HepG2 (cell line): ENCODE data around the gene CPED1. TPM values are rescaled to one million over a fixed set of nuclear protein-coding genes. Genes with fewer than 3 reads are reported as not detected.

Source experiments
- ATAC-seq: fragments of 200-7000 bp; cut with Tn5 transposase; 3 replicates; pipeline ENCODE4 v1.9.1; 2020; ENCODE audit warnings: mild to moderate bottlenecking, moderate library complexity
- BruUV-seq: library from RNA; stranded (reverse); fragments of 400-500 nt; replicated peaks from 2 replicates; lab custom pipeline; 2021; lab: Mats Ljungman, UMichigan
- CTCF ChIA-PET: fragments of 300-600 bp; formaldehyde crosslinking; extraction: SDS; loops from one replicate; lab custom pipeline; 2021; ENCODE audit warnings: low total read pairs, inconsistent platforms, low intra/inter-chr PET ratio; lab: Yijun Ruan, JAX
- POLR2A ChIA-PET: fragments of 350-600 bp; sonication (Branson Sonifier 250); formaldehyde crosslinking; loops from one replicate; lab custom pipeline; 2020; ENCODE audit warnings: antibody characterized with exemption, inconsistent platforms; lab: Yijun Ruan, JAX
- DNase-seq: peaks from one replicate; pipeline ENCODE4 v3.0.0-alpha.2; 2015; ENCODE audit warnings: low spot score
- FAIRE-seq: peaks from 3 replicates; lab custom pipeline; 2011; peaks lifted over from hg19 to GRCh38; lab: Jason Lieb, UNC
- H2AFZ ChIP-seq: one replicate; pipeline ENCODE4 v1.6.1; 2011; ENCODE audit warnings: low read length, inconsistent platforms
- H3K27ac ChIP-seq: fragments of 300-600 bp; 3 replicates; pipeline ENCODE4 v1.8.0; 2011; ENCODE audit warnings: mixed run types, mild to moderate bottlenecking, mixed read lengths, low read length, inconsistent platforms; ENCODE audit not compliant: insufficient read depth; ENCODE audit errors: extremely low read length
- H3K27me3 ChIP-seq, 2 experiments: fragments of 200-600 bp in 1 of 2; 2 replicates in 1 of 2; 3 replicates in 1 of 2; pipeline versions ENCODE4 v1.6.0 to v1.8.0; 2011; ENCODE audit warnings: low read length in 2 of 2, mild to moderate bottlenecking in 2 of 2, moderate library complexity in 2 of 2, inconsistent platforms in 1 of 2; ENCODE audit not compliant: insufficient read depth in 2 of 2, control insufficient read depth in 1 of 2
- H3K36me3 ChIP-seq, 2 experiments: fragments of 200-600 bp in 1 of 2; replicated peaks in 1 of 2; 2 replicates in 1 of 2; 3 replicates in 1 of 2; pipeline versions ENCODE4 v1.5.1 to v1.8.0; 2011; ENCODE audit warnings: low read length in 2 of 2, inconsistent platforms in 1 of 2; ENCODE audit not compliant: insufficient read depth in 2 of 2, control insufficient read depth in 1 of 2
- H3K4me1 ChIP-seq: 2 replicates; pipeline ENCODE4 v1.5.1; 2012; ENCODE audit warnings: low read length, inconsistent platforms; ENCODE audit not compliant: insufficient read depth
- H3K4me2 ChIP-seq: 2 replicates; pipeline ENCODE4 v1.6.0; 2011; ENCODE audit warnings: low read depth, low read length, inconsistent platforms
- H3K4me3 ChIP-seq, 3 experiments: fragments of 200-600 bp in 1 of 3; sonication (generic), shearing (Covaris generic) in 1 of 3; replicated peaks in 1 of 3; 2 replicates each; pipeline ENCODE4 v1.5.1; 2011 to 2016; ENCODE audit warnings: low read length in 3 of 3, inconsistent platforms in 2 of 3, low read depth in 2 of 3, mild to moderate bottlenecking in 2 of 3, control low read depth in 1 of 3, mixed read lengths in 1 of 3; ENCODE audit not compliant: insufficient read depth in 1 of 3
- H3K79me2 ChIP-seq: one replicate; pipeline ENCODE4 v1.6.1; 2011; ENCODE audit warnings: low read length, inconsistent platforms; ENCODE audit not compliant: insufficient read depth
- H3K9ac ChIP-seq: 2 replicates; pipeline ENCODE4 v1.6.0; 2011; ENCODE audit warnings: mild to moderate bottlenecking, low read depth, low read length, inconsistent platforms; ENCODE audit not compliant: insufficient read depth
- H3K9me3 ChIP-seq: 2 replicates; pipeline ENCODE4 v1.5.1; 2012; ENCODE audit warnings: mild to moderate bottlenecking, low read length
- H4K20me1 ChIP-seq: 2 replicates; pipeline ENCODE4 v1.6.0; 2011; ENCODE audit warnings: inconsistent platforms, mild to moderate bottlenecking, low read length, moderate library complexity; ENCODE audit not compliant: insufficient read depth
- BCL6 ChIP-seq: IDR thresholded peaks from 2 replicates; pipeline ENCODE4 v1.6.1; 2016; ENCODE audit warnings: missing genetic modification reagents, missing compliant biosample characterization
- ISL2 ChIP-seq: sonication (generic); formaldehyde crosslinking; IDR thresholded peaks from 2 replicates; pipeline ENCODE4 v1.5.0; 2020; ENCODE audit warnings: missing genetic modification reagents
- SIX4 ChIP-seq: sonication (generic); formaldehyde crosslinking; IDR thresholded peaks from 2 replicates; pipeline ENCODE4 v1.4.0; 2020; ENCODE audit warnings: missing genetic modification reagents
- SMYD3 ChIP-seq: sonication (generic); formaldehyde crosslinking; IDR thresholded peaks from 2 replicates; pipeline ENCODE4 v1.8.1; 2023; ENCODE audit warnings: mild to moderate bottlenecking, missing genetic modification reagents
- SOX13 ChIP-seq, 3 experiments: fragments of 450-650 bp in 1 of 3; sonication (generic) in 1 of 3; formaldehyde crosslinking in 1 of 3; IDR thresholded peaks in 2 of 3; conservative IDR thresholded peaks in 1 of 3; 2 replicates each; pipeline versions ENCODE4 v1.5.0 to v1.6.1; 2016 to 2020; ENCODE audit warnings: antibody characterized with exemption in 1 of 3, mild to moderate bottlenecking in 1 of 3, missing compliant biosample characterization in 1 of 3, missing genetic modification reagents in 1 of 3, moderate library complexity in 1 of 3
- TCF7 ChIP-seq: sonication (generic); IDR thresholded peaks from 2 replicates; pipeline ENCODE4 v1.6.1; 2016; ENCODE audit warnings: antibody characterized with exemption, low read depth
- ZNF124 ChIP-seq: sonication (generic); formaldehyde crosslinking; IDR thresholded peaks from 2 replicates; pipeline ENCODE4 v1.4.0; 2020; ENCODE audit warnings: missing genetic modification reagents
- ZNF362 ChIP-seq: sonication (generic); formaldehyde crosslinking; IDR thresholded peaks from 2 replicates; pipeline ENCODE4 v1.4.0; 2020; ENCODE audit warnings: missing genetic modification reagents, mild to moderate bottlenecking, borderline replicate concordance
- ZNF510 ChIP-seq: sonication (generic); formaldehyde crosslinking; IDR thresholded peaks from 2 replicates; pipeline ENCODE4 v1.4.0; 2020; ENCODE audit warnings: low read depth, mild to moderate bottlenecking, missing genetic modification reagents
- WGBS: methylation state at CpG from one replicate; pipeline ENCODE4 v1.1.6; 2017; ENCODE audit warnings: low lambda C conversion rate; 5-methylcytosine and 5-hydroxymethylcytosine counted together
- in situ Hi-C: cut with HindIII; loops from 2 replicates; pipeline ENCODE4 v1.10.0; 2017; ENCODE audit warnings: low pct_unique_long_range_greater_than_20kb; ENCODE audit not compliant: extremely low pct_ligation_motif_present
- intact Hi-C: fragments of 100-400 bp; cut with micrococcal nuclease; formaldehyde crosslinking; loops from one replicate; pipeline ENCODE4 v1.10.0; 2022; ENCODE audit not compliant: unreplicated experiment
- polyA plus RNA-seq, 8 experiments: library from polyadenylated mRNA; depleted of rRNA in 3 of 8; stranded (reverse) in 7 of 8; unstranded in 1 of 8; fragments of >200 nt; fragmentation: Illumina TruSeq in 4 of 8; extraction: Trizol in 4 of 8; gene quantifications; 2 replicates each; pipeline versions ENCODE4 v1.2.1 to v1.2.3, GENCODE V29; 2011 to 2016; ENCODE audit warnings: low read depth in 4 of 8, missing spikeins in 1 of 8, mixed read lengths in 1 of 8; ENCODE audit not compliant: insufficient read depth in 1 of 8
- total RNA-seq, 5 experiments: library from RNA; depleted of rRNA; stranded (reverse); fragments of >200 nt; fragmentation: Illumina TruSeq; extraction: Trizol; gene quantifications; 2 replicates each; pipeline ENCODE4 v1.2.3, GENCODE V29; 2016; ENCODE audit warnings: low read depth in 1 of 5
- TF ChIP-seq, protein P1 (sequence below): sonication (generic); formaldehyde crosslinking; IDR thresholded peaks from 2 replicates; pipeline ENCODE4 v1.5.0; 2020; ENCODE audit warnings: missing genetic modification reagents
- TF ChIP-seq, protein P2 (sequence below): sonication (generic); formaldehyde crosslinking; conservative IDR thresholded peaks from 2 replicates; pipeline ENCODE4 v1.4.0; 2020; ENCODE audit warnings: missing genetic modification reagents

The CPED1 gene
- total and polyA plus RNA-seq, 2 of the 13 experiments (the other 11 are each of a cell fraction or from before 2014, with no cell fraction given), result 11.5 to 27.0 TPM

DNA sequence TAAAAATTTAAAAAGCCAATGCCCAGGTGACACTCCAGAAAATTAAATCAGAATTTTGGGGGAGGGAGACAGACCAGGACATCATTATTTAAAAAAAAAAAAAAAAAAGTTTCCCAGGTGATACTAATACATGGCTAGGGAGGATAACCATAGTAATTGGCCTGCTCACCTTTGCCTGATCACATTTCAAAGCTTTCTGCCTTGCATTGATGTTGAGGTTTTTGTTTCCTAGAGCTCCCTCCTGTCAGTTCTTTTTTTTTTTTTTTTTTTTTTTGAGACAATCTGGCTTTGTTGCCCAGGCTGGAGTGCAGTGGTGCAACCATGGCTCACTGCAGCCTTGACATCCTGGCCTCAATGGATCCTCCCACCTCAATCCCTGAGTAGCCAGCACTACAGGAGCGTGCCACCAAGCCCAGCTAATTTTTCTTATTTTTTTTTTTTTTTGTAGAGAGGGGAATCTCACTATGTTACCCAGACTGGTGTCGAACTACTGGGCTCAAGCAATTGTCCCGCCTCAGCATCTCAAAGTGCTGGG, 38.1 kb downstream of the CPED1 start:
- no peaks in the 10 kb centered on the region for H3K27me3 ChIP-seq
- ATAC-seq, result peak; percentile 64
- 51% methylated on average over 3 of the region's 3 CpGs for WGBS
- DNase-seq, result peak; percentile 37
- TF ChIP-seq ISL2 (CRISPR knock-in tag) (no peak), SIX4 (CRISPR knock-in tag) (peak; percentile 63; the same call in 1 of the 2 replicates), TCF7 (no peak), ZNF362 (CRISPR knock-in tag) (peak; percentile 69; the same call in 1 of the 2 replicates), ZNF510 (no peak), SOX13 (IDR thresholded peaks at IDR 0.05) (no peak), SOX13 (CRISPR knock-in tag; conservative IDR thresholded peaks at IDR 0.05 in 1 of 2, IDR thresholded peaks at IDR 0.05 in 1 of 2) (peak in 1 of 2 experiments; percentile 35; a peak in 1 of 4 replicates), SMYD3 (CRISPR knock-in tag) (no peak), BCL6 (peak; percentile 74), ZNF124 (CRISPR knock-in tag) (no peak)
- TF ChIP-seq, protein P1, sequence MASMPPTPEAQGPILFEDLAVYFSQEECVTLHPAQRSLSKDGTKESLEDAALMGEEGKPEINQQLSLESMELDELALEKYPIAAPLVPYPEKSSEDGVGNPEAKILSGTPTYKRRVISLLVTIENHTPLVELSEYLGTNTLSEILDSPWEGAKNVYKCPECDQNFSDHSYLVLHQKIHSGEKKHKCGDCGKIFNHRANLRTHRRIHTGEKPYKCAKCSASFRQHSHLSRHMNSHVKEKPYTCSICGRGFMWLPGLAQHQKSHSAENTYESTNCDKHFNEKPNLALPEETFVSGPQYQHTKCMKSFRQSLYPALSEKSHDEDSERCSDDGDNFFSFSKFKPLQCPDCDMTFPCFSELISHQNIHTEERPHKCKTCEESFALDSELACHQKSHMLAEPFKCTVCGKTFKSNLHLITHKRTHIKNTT (CRISPR knock-in tag), result no peak
- TF ChIP-seq, protein P2, sequence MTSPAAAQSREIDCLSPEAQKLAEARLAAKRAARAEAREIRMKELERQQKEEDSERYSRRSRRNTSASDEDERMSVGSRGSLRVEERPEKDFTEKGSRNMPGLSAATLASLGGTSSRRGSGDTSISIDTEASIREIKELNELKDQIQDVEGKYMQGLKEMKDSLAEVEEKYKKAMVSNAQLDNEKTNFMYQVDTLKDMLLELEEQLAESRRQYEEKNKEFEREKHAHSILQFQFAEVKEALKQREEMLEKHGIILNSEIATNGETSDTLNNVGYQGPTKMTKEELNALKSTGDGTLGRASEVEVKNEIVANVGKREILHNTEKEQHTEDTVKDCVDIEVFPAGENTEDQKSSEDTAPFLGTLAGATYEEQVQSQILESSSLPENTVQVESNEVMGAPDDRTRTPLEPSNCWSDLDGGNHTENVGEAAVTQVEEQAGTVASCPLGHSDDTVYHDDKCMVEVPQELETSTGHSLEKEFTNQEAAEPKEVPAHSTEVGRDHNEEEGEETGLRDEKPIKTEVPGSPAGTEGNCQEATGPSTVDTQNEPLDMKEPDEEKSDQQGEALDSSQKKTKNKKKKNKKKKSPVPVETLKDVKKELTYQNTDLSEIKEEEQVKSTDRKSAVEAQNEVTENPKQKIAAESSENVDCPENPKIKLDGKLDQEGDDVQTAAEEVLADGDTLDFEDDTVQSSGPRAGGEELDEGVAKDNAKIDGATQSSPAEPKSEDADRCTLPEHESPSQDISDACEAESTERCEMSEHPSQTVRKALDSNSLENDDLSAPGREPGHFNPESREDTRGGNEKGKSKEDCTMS (CRISPR knock-in tag), result no peak
- TF ChIP-seq, all 625 proteins: peak for 4
- FAIRE-seq, result no peak
- CTCF ChIA-PET, result no interaction called here
- intact Hi-C loops, result no loop called here
- H3K36me3 ChIP-seq, result no peaks in the 10 kb centered on the region
- H3K79me2 ChIP-seq, result no peaks in the 10 kb centered on the region
- no peaks in the 10 kb centered on the region for H3K9me3 ChIP-seq
- H3K4me3 ChIP-seq, result no peak overlapping the region
- H3K4me2 ChIP-seq, result no peak overlapping the region
- no peak overlapping the region for H3K27ac ChIP-seq
- POLR2A ChIA-PET, result no interaction called here
- in situ Hi-C loops, result no loop called here
- H4K20me1 ChIP-seq, result no peaks in the 10 kb centered on the region
- peaks cover 45% of the 10 kb centered on the region for H3K4me1 ChIP-seq
- H2AFZ ChIP-seq, result no peak overlapping the region
- H3K9ac ChIP-seq, result no peak overlapping the region
- no TSS peak for BruUV-seq
